ENCODE results near the gene PTEN. TPM values are rescaled to one million over a fixed set of nuclear protein-coding genes. Genes with fewer than 3 reads are reported as not detected.

PTEN gene
- total and polyA plus RNA-seq, 8 donors = 26.2 to 374 (median 59.7) TPM

- Histone ChIP-seq H3K4me3 (no peak overlapping the region), H3K27ac (no peak overlapping the region), H3K27me3 (no peaks in the 10 kb centered on the region), H3K36me3 (peaks cover 0 to 36% (median 28%) of the 10 kb centered on the region in 4 donors), H3K4me1 (peaks cover 0 to 61% (median 17%) of the 10 kb centered on the region in 4 donors), H3K9me3 (peaks cover 0 to 6% (median 0%) of the 10 kb centered on the region in 4 donors)
- no peak for DNase-seq
- TF ChIP-seq POLR2A (IDR thresholded peaks at IDR 0.05) (no peak), POLR2AphosphoS5 (IDR thresholded peaks at IDR 0.05) (no peak), CTCF (IDR thresholded peaks at IDR 0.05) (no peak), EP300 (IDR thresholded peaks at IDR 0.05) (no peak)
- intact Hi-C loops (cut with DNase I; ENCODE audit: low total_unique reads) = no loop called here
- WGBS, 5 donors = 93 to 98% (median 96%) methylated on average over 2 of the region's 2 CpGs
These were observed 23.2 kb downstream of the PTEN start for GRCh38 chr10:87886635-87887034.

GRCh38 chr10:87887146-87887545 lies 23.7 kb downstream of the PTEN start:
- peaks cover 0 to 62% (median 17%) of the 10 kb centered on the region in 4 donors for H3K4me1 ChIP-seq
- TF ChIP-seq EP300 (IDR thresholded peaks at IDR 0.05) = no peak
- no peak for TF ChIP-seq POLR2AphosphoS5 (IDR thresholded peaks at IDR 0.05)
- TF ChIP-seq POLR2A (IDR thresholded peaks at IDR 0.05) = no peak
- no peak for TF ChIP-seq CTCF (IDR thresholded peaks at IDR 0.05)
- H3K9me3 ChIP-seq = peaks cover 0 to 6% (median 0%) of the 10 kb centered on the region in 4 donors
- 90 to 100% (median 98%) methylated on average over 1 of the region's 1 CpG for WGBS, 5 donors
- H3K36me3 ChIP-seq = peaks cover 0 to 36% (median 28%) of the 10 kb centered on the region in 4 donors
- no peaks in the 10 kb centered on the region for H3K27me3 ChIP-seq
- H3K27ac ChIP-seq = no peak overlapping the region
- intact Hi-C loops (cut with DNase I; ENCODE audit: low total_unique reads) = no loop called here
- DNase-seq = no peak
- no peak overlapping the region for H3K4me3 ChIP-seq

GRCh38 chr10:87887548-87888289 lies 24.3 kb downstream of the PTEN start:
- H3K27ac ChIP-seq = no peak overlapping the region
- no peak overlapping the region for H3K4me3 ChIP-seq
- intact Hi-C loops (cut with DNase I; ENCODE audit: low total_unique reads) = no loop called here
- peaks cover 0 to 61% (median 16%) of the 10 kb centered on the region in 4 donors for H3K4me1 ChIP-seq
- H3K9me3 ChIP-seq = peaks cover 0 to 6% (median 0%) of the 10 kb centered on the region in 4 donors
- 86 to 100% (median 95%) methylated on average over 2 of the region's 2 CpGs for WGBS, 5 donors
- H3K36me3 ChIP-seq = peaks cover 0 to 36% (median 28%) of the 10 kb centered on the region in 4 donors
- no peak for TF ChIP-seq CTCF (IDR thresholded peaks at IDR 0.05)
- no peak for TF ChIP-seq POLR2AphosphoS5 (IDR thresholded peaks at IDR 0.05)
- TF ChIP-seq POLR2A (IDR thresholded peaks at IDR 0.05) = no peak
- no peak for TF ChIP-seq EP300 (IDR thresholded peaks at IDR 0.05)
- DNase-seq = no peak
- no peaks in the 10 kb centered on the region for H3K27me3 ChIP-seq

- no peak overlapping the region for H3K4me3 ChIP-seq
- WGBS, 5 donors = 47 to 83% (median 71%) methylated on average over 1 of the region's 1 CpG
- H3K27ac ChIP-seq = no peak overlapping the region
- peaks cover 5 to 56% (median 30%) of the 10 kb centered on the region in 4 donors for H3K4me1 ChIP-seq
- H3K9me3 ChIP-seq = no peaks in the 10 kb centered on the region
- no peak for TF ChIP-seq POLR2A (IDR thresholded peaks at IDR 0.05)
- TF ChIP-seq EP300 (IDR thresholded peaks at IDR 0.05) = no peak
- TF ChIP-seq POLR2AphosphoS5 (IDR thresholded peaks at IDR 0.05) = no peak
- TF ChIP-seq CTCF (IDR thresholded peaks at IDR 0.05) = no peak
- intact Hi-C loops (cut with DNase I; ENCODE audit: low total_unique reads) = no loop called here
- H3K27me3 ChIP-seq = no peaks in the 10 kb centered on the region
- peaks cover 3 to 24% (median 11%) of the 10 kb centered on the region in 4 donors for H3K36me3 ChIP-seq
- DNase-seq = no peak
These were observed 32.0 kb downstream of the PTEN start for GRCh38 chr10:87895430-87895829.

Data from stomach (tissue), 9 donors.